ENCODE results near the gene DPYSL3. TPM values are rescaled to one million over a fixed set of nuclear protein-coding genes. Genes with fewer than 3 reads are reported as not detected.

DPYSL3 gene
- total RNA-seq, 1 donor from 2014 or later, result 42.4 TPM

- TF ChIP-seq CTCF (IDR thresholded peaks at IDR 0.05; ENCODE audit: insufficient read depth, low read length, poor library complexity, severe bottlenecking), result no peak
- Histone ChIP-seq H3K36me3 (ENCODE audit: control insufficient read depth, insufficient read depth, low read length) (no peaks in the 10 kb centered on the region), H3K4me3 (ENCODE audit: low read depth, low read length) (no peak overlapping the region), H3K27me3 (ENCODE audit: control insufficient read depth, insufficient read depth, low read length) (no peaks in the 10 kb centered on the region)
- no peak for DNase-seq (ENCODE audit: low read depth)
Measured at GRCh38 chr5:147487031-147487750, 22.7 kb downstream of the DPYSL3 start.

GRCh38 chr5:147485814-147486213, 24.1 kb downstream of the DPYSL3 start:
- H3K4me3 ChIP-seq (ENCODE audit: low read depth, low read length), result no peak overlapping the region
- DNase-seq (ENCODE audit: low read depth), result no peak
- no peaks in the 10 kb centered on the region for H3K27me3 ChIP-seq (ENCODE audit: control insufficient read depth, insufficient read depth, low read length)
- TF ChIP-seq CTCF (IDR thresholded peaks at IDR 0.05; ENCODE audit: insufficient read depth, low read length, poor library complexity, severe bottlenecking), result no peak
- H3K36me3 ChIP-seq (ENCODE audit: control insufficient read depth, insufficient read depth, low read length), result no peaks in the 10 kb centered on the region

DNA sequence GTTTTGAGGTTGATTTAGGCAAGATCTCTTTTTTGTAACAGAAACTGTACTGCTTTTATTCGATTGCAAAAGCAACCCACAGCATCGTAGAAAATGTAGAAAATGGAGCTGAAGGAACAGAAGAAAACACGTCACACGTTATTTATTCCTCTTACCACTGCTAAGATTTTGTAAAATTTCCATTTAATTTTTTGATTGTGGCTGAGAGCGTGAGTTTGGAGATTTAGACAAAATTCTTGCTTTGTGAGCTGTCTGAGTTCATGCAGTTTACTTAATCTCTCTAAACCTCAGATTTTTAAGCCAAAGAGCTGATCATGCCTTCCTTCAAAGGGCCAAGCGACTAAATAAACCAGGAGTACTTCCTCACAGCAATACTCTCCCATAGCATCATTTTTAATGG, 24.8 kb downstream of the DPYSL3 start:
- Histone ChIP-seq H3K27me3 (ENCODE audit: control insufficient read depth, insufficient read depth, low read length) (no peaks in the 10 kb centered on the region), H3K36me3 (ENCODE audit: control insufficient read depth, insufficient read depth, low read length) (no peaks in the 10 kb centered on the region), H3K4me3 (ENCODE audit: low read depth, low read length) (no peak overlapping the region)
- DNase-seq (ENCODE audit: low read depth), result no peak
- TF ChIP-seq CTCF (IDR thresholded peaks at IDR 0.05; ENCODE audit: insufficient read depth, low read length, poor library complexity, severe bottlenecking), result no peak

GRCh38 chr5:147484708-147485020, 25.2 kb downstream of the DPYSL3 start:
- no peak overlapping the region for H3K4me3 ChIP-seq (ENCODE audit: low read depth, low read length)
- no peaks in the 10 kb centered on the region for H3K36me3 ChIP-seq (ENCODE audit: control insufficient read depth, insufficient read depth, low read length)
- no peaks in the 10 kb centered on the region for H3K27me3 ChIP-seq (ENCODE audit: control insufficient read depth, insufficient read depth, low read length)
- no peak for TF ChIP-seq CTCF (IDR thresholded peaks at IDR 0.05; ENCODE audit: insufficient read depth, low read length, poor library complexity, severe bottlenecking)
- DNase-seq (ENCODE audit: low read depth), result no peak

DNA sequence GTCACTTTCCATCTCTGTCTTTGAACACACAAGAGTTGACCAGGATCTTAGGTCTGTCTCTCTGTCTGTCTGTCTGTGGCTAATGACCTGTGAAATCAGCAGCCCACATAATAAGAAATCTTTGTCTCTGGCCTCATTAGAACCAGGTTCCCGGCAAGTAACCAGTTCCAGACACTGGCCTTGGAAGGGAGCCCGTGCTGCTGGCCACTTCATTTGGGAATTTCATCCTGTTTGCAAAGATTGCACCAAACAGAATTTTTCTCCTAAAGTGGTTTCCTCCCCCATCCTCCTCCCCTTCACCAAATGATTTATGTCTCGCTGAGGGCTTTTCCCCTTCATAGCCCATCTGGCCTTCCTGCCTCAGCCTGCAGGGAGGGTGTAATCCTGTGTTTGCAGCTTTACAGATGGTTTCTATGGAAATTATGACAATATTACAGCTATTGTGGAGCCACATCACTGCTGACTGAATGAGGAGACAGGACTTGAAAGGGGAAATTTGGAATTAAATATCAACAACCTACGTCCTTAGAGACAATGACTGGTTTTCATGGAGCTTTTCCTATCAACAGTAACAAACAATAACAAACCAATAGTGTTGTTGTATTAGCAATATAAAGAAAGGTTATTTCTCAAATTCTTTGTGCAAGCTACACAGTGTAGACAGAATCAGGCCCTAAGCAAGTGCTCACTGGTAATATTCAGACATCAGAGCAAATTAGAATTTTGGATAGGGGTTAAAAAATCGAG, 25.7 kb downstream of the DPYSL3 start:
- no peak overlapping the region for H3K4me3 ChIP-seq (ENCODE audit: low read depth, low read length)
- peak; percentile 82 for DNase-seq (ENCODE audit: low read depth)
- no peaks in the 10 kb centered on the region for H3K27me3 ChIP-seq (ENCODE audit: control insufficient read depth, insufficient read depth, low read length)
- no peak for TF ChIP-seq CTCF (IDR thresholded peaks at IDR 0.05; ENCODE audit: insufficient read depth, low read length, poor library complexity, severe bottlenecking)
- no peaks in the 10 kb centered on the region for H3K36me3 ChIP-seq (ENCODE audit: control insufficient read depth, insufficient read depth, low read length)

Measured in kidney epithelial cell (primary cell).